ENCODE measurements around the gene SFMBT2.

The SFMBT2 gene

GRCh38 chr10:7377614-7378248 lies 33.1 kb downstream of the SFMBT2 start:
- TF ChIP-seq CTCF (conservative IDR thresholded peaks at IDR 0.05; ENCODE audit: low read depth, low read length) = no peak
- Histone ChIP-seq H4K20me1 (ENCODE audit: insufficient read depth) (peaks cover 3% of the 10 kb centered on the region; the same call in 1 of the 2 replicates), H3K36me3 (ENCODE audit: insufficient read depth) (peaks cover 20% of the 10 kb centered on the region; the same call in 1 of the 2 replicates)

GRCh38 chr10:7374795-7375194 lies 36.0 kb downstream of the SFMBT2 start:
- H4K20me1 ChIP-seq (ENCODE audit: insufficient read depth) = 0 out of 2 replicates have a peak, but pooled peaks cover 3% of the 10 kb centered on the region
- no peak for TF ChIP-seq CTCF (conservative IDR thresholded peaks at IDR 0.05; ENCODE audit: low read depth, low read length)
- H3K4me2 ChIP-seq = no peak overlapping the region
- no peak overlapping the region for H2AFZ ChIP-seq (ENCODE audit: low read depth)
- H3K27ac ChIP-seq = no peak overlapping the region
- no peaks in the 10 kb centered on the region for H3K4me1 ChIP-seq (ENCODE audit: low read depth, poor library complexity, severe bottlenecking)
- no peak overlapping the region for H3K4me3 ChIP-seq (IDR thresholded peaks at IDR 0.05; ENCODE audit: insufficient read depth, low read depth, low read length)
- no peaks in the 10 kb centered on the region for H3K27me3 ChIP-seq (ENCODE audit: insufficient read depth, low read depth)
- no peak overlapping the region for H3K9ac ChIP-seq
- peaks cover 13% of the 10 kb centered on the region; the same call in 1 of the 2 replicates for H3K36me3 ChIP-seq (ENCODE audit: insufficient read depth)
- peaks cover 58% of the 10 kb centered on the region for H3K79me2 ChIP-seq (ENCODE audit: insufficient read depth, low read depth)

More at GRCh38 chr10:7377614-7378248, 33.1 kb downstream of the SFMBT2 start:
- H3K4me1 ChIP-seq (ENCODE audit: low read depth, poor library complexity, severe bottlenecking) = no peaks in the 10 kb centered on the region
- no peak overlapping the region for H3K4me3 ChIP-seq (IDR thresholded peaks at IDR 0.05; ENCODE audit: insufficient read depth, low read depth, low read length)
- no peaks in the 10 kb centered on the region for H3K27me3 ChIP-seq (ENCODE audit: insufficient read depth, low read depth)
- H3K27ac ChIP-seq = no peak overlapping the region
- H2AFZ ChIP-seq (ENCODE audit: low read depth) = no peak overlapping the region
- H3K9ac ChIP-seq = no peak overlapping the region
- H3K79me2 ChIP-seq (ENCODE audit: insufficient read depth, low read depth) = peaks cover 73% of the 10 kb centered on the region
- no peak overlapping the region for H3K4me2 ChIP-seq

- Histone ChIP-seq H3K27ac (no peak overlapping the region), H3K36me3 (ENCODE audit: insufficient read depth) (peaks cover 20% of the 10 kb centered on the region; the same call in 1 of the 2 replicates), H3K27me3 (ENCODE audit: insufficient read depth, low read depth) (no peaks in the 10 kb centered on the region), H2AFZ (ENCODE audit: low read depth) (no peak overlapping the region), H3K4me1 (ENCODE audit: low read depth, poor library complexity, severe bottlenecking) (no peaks in the 10 kb centered on the region), H3K4me2 (no peak overlapping the region), H3K79me2 (ENCODE audit: insufficient read depth, low read depth) (peaks cover 66% of the 10 kb centered on the region), H3K4me3 (IDR thresholded peaks at IDR 0.05; ENCODE audit: insufficient read depth, low read depth, low read length) (no peak overlapping the region), H3K9ac (no peak overlapping the region), H4K20me1 (ENCODE audit: insufficient read depth) (0 out of 2 replicates have a peak, but pooled peaks cover 3% of the 10 kb centered on the region)
- TF ChIP-seq CTCF (conservative IDR thresholded peaks at IDR 0.05; ENCODE audit: low read depth, low read length) = no peak
Measured at GRCh38 chr10:7373039-7373438, 37.8 kb downstream of the SFMBT2 start.

GRCh38 chr10:7372504-7372903 lies 38.3 kb downstream of the SFMBT2 start:
- no peak overlapping the region for H3K4me2 ChIP-seq
- no peaks in the 10 kb centered on the region for H3K27me3 ChIP-seq (ENCODE audit: insufficient read depth, low read depth)
- peaks cover 63% of the 10 kb centered on the region for H3K79me2 ChIP-seq (ENCODE audit: insufficient read depth, low read depth)
- no peak overlapping the region for H3K27ac ChIP-seq
- TF ChIP-seq CTCF (conservative IDR thresholded peaks at IDR 0.05; ENCODE audit: low read depth, low read length) = no peak
- H3K9ac ChIP-seq = no peak overlapping the region
- no peak overlapping the region for H2AFZ ChIP-seq (ENCODE audit: low read depth)
- no peak overlapping the region for H3K4me3 ChIP-seq (IDR thresholded peaks at IDR 0.05; ENCODE audit: insufficient read depth, low read depth, low read length)
- H4K20me1 ChIP-seq (ENCODE audit: insufficient read depth) = 0 out of 2 replicates have a peak, but pooled peaks cover 3% of the 10 kb centered on the region
- H3K4me1 ChIP-seq (ENCODE audit: low read depth, poor library complexity, severe bottlenecking) = no peaks in the 10 kb centered on the region
- peaks cover 25% of the 10 kb centered on the region; the same call in 1 of the 2 replicates for H3K36me3 ChIP-seq (ENCODE audit: insufficient read depth)

Data from KMS-11 (cell line).